Heart left ventricle (tissue), 16 donors: ENCODE data around the gene FLYWCH1. TPM values are rescaled to one million over a fixed set of nuclear protein-coding genes. Genes with fewer than 3 reads are reported as not detected.

Experiments used
- ATAC-seq, 4 donors: fragments of 200-7000 bp; cut with Tn5 transposase; one replicate each; pipeline ENCODE4 v1.9.1; 2020 to 2022; ENCODE audit warnings: moderate library complexity in 4 of 4, mild to moderate bottlenecking in 3 of 4, moderate number of reproducible peaks in 1 of 4
- DNase-seq, 5 donors: peaks; one replicate each; pipeline ENCODE4 v3.0.0-alpha.2; 2020
- H3K27ac ChIP-seq, 12 donors: fragments of 200-600 bp; sonication (generic) in 4 of 12; one replicate each; pipeline versions ENCODE4 v1.5.0 to v1.8.0; 2016 to 2022; ENCODE audit warnings: mild to moderate bottlenecking in 2 of 12
- H3K27me3 ChIP-seq, 9 donors: fragments of 200-600 bp; sonication (generic) in 2 of 9; one replicate each; pipeline versions ENCODE4 v1.5.1 to v1.8.0; 2016 to 2022; ENCODE audit warnings: mild to moderate bottlenecking in 3 of 9
- H3K36me3 ChIP-seq, 9 donors: fragments of 200-600 bp; sonication (generic) in 2 of 9; one replicate each; pipeline versions ENCODE4 v1.5.0 to v1.8.0; 2018 to 2022; ENCODE audit warnings: mild to moderate bottlenecking in 2 of 9
- H3K4me1 ChIP-seq, 12 donors: fragments of 200-600 bp; sonication (generic) in 4 of 12; one replicate each; pipeline versions ENCODE4 v1.5.0 to v1.8.0; 2016 to 2022; ENCODE audit warnings: mild to moderate bottlenecking in 3 of 12
- H3K4me3 ChIP-seq, 12 donors: fragments of 200-600 bp; sonication (generic) in 4 of 12; one replicate each; pipeline versions ENCODE4 v1.5.0 to v1.8.0; 2017 to 2022; ENCODE audit warnings: mild to moderate bottlenecking in 9 of 12, moderate library complexity in 4 of 12
- H3K9me3 ChIP-seq, 12 donors: fragments of 200-600 bp; sonication (generic) in 4 of 12; one replicate each; pipeline versions ENCODE4 v1.5.0 to v1.8.0; 2016 to 2022; ENCODE audit warnings: mild to moderate bottlenecking in 1 of 12
- POLR2A ChIP-seq, 2 donors: fragments of 450-650 bp; IDR thresholded peaks; one replicate each; pipeline ENCODE4 v1.6.1; 2017; ENCODE audit warnings: antibody characterized with exemption in 2 of 2, mild to moderate bottlenecking in 2 of 2, moderate library complexity in 2 of 2
- WGBS, 4 donors: extraction: QIAGEN DNeasy Blood & Tissue Kit in 2 of 4; methylation state at CpG; one replicate each; pipeline versions ENCODE4 v1.1.5 to v1.1.7; 2013 to 2018; 5-methylcytosine and 5-hydroxymethylcytosine counted together
- intact Hi-C, 10 donors: fragments of 100-400 bp; cut with DNase I; formaldehyde crosslinking; loops; one replicate each; pipeline versions ENCODE4 v1.11.1 to v1.14.2; 2022
- polyA plus RNA-seq, 2 donors: library from polyadenylated mRNA; stranded (reverse); fragments of 200-250 nt; gene quantifications; one replicate each; pipeline ENCODE4 v1.2.3, GENCODE V29; 2013
- total RNA-seq, 9 donors: library from RNA; depleted of rRNA in 2 of 9; stranded (reverse); fragments of >200 nt in 2 of 9; fragmentation: NEBNext Ultra II Directional in 3 of 9; extraction: Animal tissue kit (Norgen Biotek cat#: 25700) in 3 of 9; gene quantifications; one replicate each; pipeline versions ENCODE4 v1.1.0 to v1.2.4, GENCODE V29; 2016 to 2023
- TF ChIP-seq, protein P1 (sequence below), 12 donors: fragments of 200-600 bp; sonication (generic) in 4 of 12; IDR thresholded peaks; one replicate each; pipeline versions ENCODE4 v1.5.0 to v1.8.0; 2018 to 2022; ENCODE audit warnings: antibody characterized with exemption in 12 of 12, mild to moderate bottlenecking in 5 of 12
- donor health status: ischemic (EF 13 %, LVEDD 7.1; RV severe dilation, severe dysfunction).
- donor health status: healthy with polysubstance abuse.
- donor health status: DM: no; HTN: yes; CAD: no.
- donor health status: DM: no; HTN: no; CAD: no.
- donor health status: ischemic (EF 25% LVEDD 6.9; RV normal size, moderate dysfunction).
- donor health status: ischemic (EF 25% LVEDD 5.7; RV mildly dilated, moderate dysfunction).
- donor health status: healthy.
- donor health status: DM: yes; HTN: yes; CAD: no.
- donor health status: ischemic (EF 35%, LVEDD 5.7; RV mildly dilated, moderate dysfunction).
- donor health status: nonischemic (EF 11% LVEDD 7.7; RV severe dilation, severe dysfunction).
- donor health status: DM: yes; HTN: yes; CAD: no.
- donor health status: PGD.
- donor health status: ischemic (EF 29% LVEDD 5.4; RV normal size, mild dysfunction).
- donor health status: nonischemic (EF 23%, LVEDD 6.1; RV moderate dilation, normal function).

The FLYWCH1 gene
- total and polyA plus RNA-seq, 11 donors: 26.3 to 48.4 (median 34.1) TPM

DNA sequence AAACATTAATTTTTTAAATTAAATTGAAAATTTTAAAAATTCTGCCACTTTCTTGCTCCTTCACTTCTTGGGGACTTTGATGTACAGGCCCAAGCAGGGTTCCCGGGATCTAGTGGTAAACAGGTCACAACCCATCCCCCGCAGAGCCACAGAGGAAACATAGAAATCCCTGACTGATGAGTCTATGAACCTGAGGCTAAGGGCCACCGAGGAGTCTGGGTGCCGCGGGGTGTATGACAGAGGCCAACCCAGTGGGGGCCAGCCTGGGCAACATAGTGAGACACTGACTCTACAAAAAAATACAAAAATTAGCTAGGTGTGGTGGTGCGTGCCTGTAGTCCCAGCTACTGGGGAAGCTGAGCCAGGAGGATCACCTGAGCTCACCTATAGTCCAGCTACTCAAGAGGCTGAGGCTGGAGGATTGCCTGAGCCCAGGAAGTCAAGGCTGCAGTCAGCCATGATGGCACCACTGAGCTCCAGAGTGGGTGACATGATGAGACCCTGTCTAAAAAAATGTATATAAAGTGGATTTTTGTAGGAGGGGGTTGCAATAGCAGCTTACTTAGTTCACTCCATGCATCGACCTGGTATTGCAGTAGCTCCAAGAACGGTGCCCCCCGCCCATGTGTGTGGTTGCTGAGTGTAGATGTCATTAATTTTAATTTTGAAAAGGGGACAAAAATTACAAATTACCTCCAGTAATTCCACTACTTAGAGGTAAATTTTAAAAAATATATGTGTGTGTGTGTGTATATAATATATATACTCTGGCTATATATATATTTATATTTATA is 9.2 kb upstream of the FLYWCH1 start:
- intact Hi-C loops: loop anchor here in 1 of 10 donors (2.0 kb wide), 1 partner anchor 20 kb away; the partner anchor contains the start of gene FLYWCH2
- 94 to 96% (median 95%) methylated on average over 9 of the region's 9 CpGs for WGBS, 4 donors
- H3K9me3 ChIP-seq: no peaks in the 10 kb centered on the region
- H3K4me3 ChIP-seq: no peak overlapping the region
- H3K36me3 ChIP-seq: peaks cover 0 to 27% (median 5%) of the 10 kb centered on the region in 9 donors
- H3K27me3 ChIP-seq: no peaks in the 10 kb centered on the region
- no peak for DNase-seq
- H3K27ac ChIP-seq: no peak overlapping the region
- TF ChIP-seq POLR2A (IDR thresholded peaks at IDR 0.05): no peak
- TF ChIP-seq, protein P1, sequence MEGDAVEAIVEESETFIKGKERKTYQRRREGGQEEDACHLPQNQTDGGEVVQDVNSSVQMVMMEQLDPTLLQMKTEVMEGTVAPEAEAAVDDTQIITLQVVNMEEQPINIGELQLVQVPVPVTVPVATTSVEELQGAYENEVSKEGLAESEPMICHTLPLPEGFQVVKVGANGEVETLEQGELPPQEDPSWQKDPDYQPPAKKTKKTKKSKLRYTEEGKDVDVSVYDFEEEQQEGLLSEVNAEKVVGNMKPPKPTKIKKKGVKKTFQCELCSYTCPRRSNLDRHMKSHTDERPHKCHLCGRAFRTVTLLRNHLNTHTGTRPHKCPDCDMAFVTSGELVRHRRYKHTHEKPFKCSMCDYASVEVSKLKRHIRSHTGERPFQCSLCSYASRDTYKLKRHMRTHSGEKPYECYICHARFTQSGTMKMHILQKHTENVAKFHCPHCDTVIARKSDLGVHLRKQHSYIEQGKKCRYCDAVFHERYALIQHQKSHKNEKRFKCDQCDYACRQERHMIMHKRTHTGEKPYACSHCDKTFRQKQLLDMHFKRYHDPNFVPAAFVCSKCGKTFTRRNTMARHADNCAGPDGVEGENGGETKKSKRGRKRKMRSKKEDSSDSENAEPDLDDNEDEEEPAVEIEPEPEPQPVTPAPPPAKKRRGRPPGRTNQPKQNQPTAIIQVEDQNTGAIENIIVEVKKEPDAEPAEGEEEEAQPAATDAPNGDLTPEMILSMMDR (IDR thresholded peaks at IDR 0.05): no peak
- peaks cover 0 to 22% (median 12%) of the 10 kb centered on the region in 12 donors for H3K4me1 ChIP-seq
- no peak for ATAC-seq

DNA sequence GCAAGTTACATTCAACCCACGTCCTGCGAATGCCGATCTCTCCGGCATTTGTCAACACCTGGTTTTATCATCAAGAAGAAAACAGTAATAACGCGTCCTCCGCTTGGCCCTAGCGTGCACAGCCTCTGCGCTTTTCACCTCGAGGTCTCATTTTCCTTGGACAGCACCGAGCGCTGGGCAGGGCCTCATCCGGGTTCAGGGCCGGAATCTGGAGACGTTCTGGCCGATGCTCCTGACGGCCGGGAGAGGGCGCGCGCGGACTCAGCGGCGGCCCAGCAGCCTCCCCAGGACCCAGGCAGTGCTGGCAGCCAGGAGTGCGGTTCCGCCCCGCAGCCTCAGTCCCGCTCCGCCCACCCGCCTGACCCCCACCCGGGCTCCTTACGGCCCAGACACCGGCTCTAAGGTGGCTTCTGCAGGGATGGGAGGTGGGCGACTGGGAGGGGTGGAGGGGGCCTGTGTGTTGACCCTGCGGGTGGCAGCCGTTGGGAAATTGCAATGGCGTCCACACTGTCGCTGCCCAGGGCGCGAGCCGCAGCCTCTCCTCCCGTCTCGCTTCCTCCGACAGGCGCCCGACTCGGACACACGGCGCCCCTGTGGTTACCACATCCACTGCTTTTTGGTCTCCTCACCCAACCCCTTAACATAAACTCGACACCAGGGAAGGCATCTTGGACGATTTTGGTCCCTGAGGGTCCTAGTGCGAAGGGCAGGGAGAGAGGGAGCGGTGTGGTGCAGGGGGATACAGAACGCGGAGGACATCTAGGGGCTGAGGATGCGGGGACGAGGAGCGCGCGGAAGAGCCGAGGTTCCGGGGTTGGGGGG is 7.4 kb upstream of the FLYWCH1 start:
- peak overlapping the region; percentile 64 to 96 (median 81) for H3K4me3 ChIP-seq
- H3K4me1 ChIP-seq: peaks cover 0 to 23% (median 12%) of the 10 kb centered on the region in 12 donors
- no peaks in the 10 kb centered on the region for H3K9me3 ChIP-seq
- peak overlapping the region; percentile 91 to 100 (median 97) for H3K27ac ChIP-seq
- TF ChIP-seq, protein P1 (IDR thresholded peaks at IDR 0.05): peak; percentile 88 to 99 (median 97)
- TF ChIP-seq POLR2A (IDR thresholded peaks at IDR 0.05): no peak
- ATAC-seq (peak; percentile 12 to 63 (median 62)), DNase-seq (peak; percentile 89 to 93 (median 89))
- H3K36me3 ChIP-seq: peaks cover 0 to 11% (median 1%) of the 10 kb centered on the region in 9 donors
- intact Hi-C loops: loop anchor here in 9 of 10 donors (2.0 kb wide), 3 partner anchors 14 to 30 kb away; partner anchors contain the start of gene FLYWCH2 (in 8 of the 9)
- WGBS, 4 donors: 0 to 1% (median 1%) methylated on average over 45 to 62 of the region's 62 CpGs
- H3K27me3 ChIP-seq: no peaks in the 10 kb centered on the region

DNA sequence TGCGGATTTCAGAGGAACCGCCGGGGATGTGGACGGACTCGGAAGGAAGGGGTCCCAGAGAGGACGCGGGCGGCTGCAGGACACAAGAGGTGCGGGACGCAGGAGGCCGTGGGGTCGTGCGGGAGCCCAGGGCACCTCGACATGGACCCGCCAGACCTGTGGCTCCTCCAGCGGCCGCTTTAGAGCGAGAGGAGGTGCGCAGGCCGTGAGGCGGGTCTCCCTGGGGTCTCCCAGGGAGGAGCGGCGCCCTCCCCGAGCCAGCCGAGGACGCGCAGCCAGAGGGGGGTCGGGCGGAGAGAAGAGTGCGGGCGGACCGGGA is 6.8 kb upstream of the FLYWCH1 start:
- intact Hi-C loops: loop anchor here in 9 of 10 donors (2.0 kb wide), 3 partner anchors 14 to 30 kb away; partner anchors contain the start of gene FLYWCH2 (in 8 of the 9)
- Histone ChIP-seq H3K36me3 (peaks cover 0 to 5% (median 0%) of the 10 kb centered on the region in 9 donors), H3K27me3 (no peaks in the 10 kb centered on the region), H3K4me3 (peak overlapping the region; percentile 64 to 96 (median 81)), H3K4me1 (peaks cover 0 to 23% (median 12%) of the 10 kb centered on the region in 12 donors), H3K27ac (peak overlapping the region; percentile 91 to 100 (median 97)), H3K9me3 (no peaks in the 10 kb centered on the region)
- DNase-seq: peak in 3 of 5 donors; percentile 35 to 55 (median 48)
- peak in 1 of 4 donors; percentile 2 for ATAC-seq
- WGBS, 4 donors: 0 to 1% (median 1%) methylated on average over 24 to 32 of the region's 32 CpGs
- TF ChIP-seq, protein P1 (IDR thresholded peaks at IDR 0.05): peak in 1 of 12 donors; percentile 6
- no peak for TF ChIP-seq POLR2A (IDR thresholded peaks at IDR 0.05)
